Liver (tissue), 3 donors: Measurements from ENCODE around the gene ITPKA.

Experiments
- EGR1 ChIP-seq, 2 donors: IDR thresholded peaks; 2 replicates each; pipeline ENCODE4 v1.6.1; 2016 to 2018; ENCODE audit warnings: antibody characterized with exemption in 2 of 2, low read depth in 2 of 2
- RAD21 ChIP-seq, 2 donors: IDR thresholded peaks; 2 replicates each; pipeline ENCODE4 v1.6.1; 2016; ENCODE audit warnings: antibody characterized with exemption in 2 of 2, mild to moderate bottlenecking in 2 of 2
- RXRA ChIP-seq, 2 donors: IDR thresholded peaks; 2 replicates each; pipeline ENCODE4 v1.6.1; 2017 to 2018; ENCODE audit warnings: antibody characterized with exemption in 2 of 2, mild to moderate bottlenecking in 1 of 2
- SP1 ChIP-seq: IDR thresholded peaks from 2 replicates; pipeline ENCODE4 v1.6.1; 2018; ENCODE audit warnings: antibody characterized with exemption, mild to moderate bottlenecking
- YY1 ChIP-seq: IDR thresholded peaks from 2 replicates; pipeline ENCODE4 v1.6.1; 2016; ENCODE audit warnings: antibody characterized with exemption, mild to moderate bottlenecking
- TF ChIP-seq, protein P1 (sequence below): IDR thresholded peaks from 2 replicates; pipeline ENCODE4 v1.6.1; 2016; ENCODE audit warnings: antibody characterized with exemption
- TF ChIP-seq, protein P2 (sequence below): fragments of 150-350 bp; IDR thresholded peaks from 2 replicates; pipeline ENCODE4 v1.5.1; 2017; ENCODE audit warnings: improper control_type of control experiment, low read depth, low read length; ENCODE audit not compliant: missing input control
- TF ChIP-seq, protein P3 (sequence below): IDR thresholded peaks from 2 replicates; pipeline ENCODE4 v1.6.1; 2016; ENCODE audit warnings: antibody characterized with exemption
- donor health status: healthy.
- donor health status: healthy.

DNA sequence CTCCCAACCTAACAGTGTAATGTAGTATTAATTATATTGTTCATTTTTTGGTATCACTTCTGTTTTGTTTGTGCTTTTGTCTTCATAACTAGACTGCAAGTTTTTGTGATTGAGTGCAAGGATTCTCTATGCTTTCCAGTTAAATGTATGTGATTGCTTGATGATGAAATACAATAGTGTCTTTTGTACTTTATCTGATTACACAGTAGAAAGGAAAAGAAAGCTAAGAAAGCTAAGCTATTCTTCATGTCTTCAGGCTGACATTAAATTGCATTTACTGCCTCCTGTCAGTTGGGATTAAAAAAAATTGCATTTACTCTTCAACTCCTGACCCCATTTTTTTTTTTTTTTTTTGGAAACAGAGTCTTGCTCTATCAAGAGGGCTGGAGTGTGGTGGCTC lies 48.3 kb upstream of the ITPKA start:
- no peak for TF ChIP-seq EGR1 (IDR thresholded peaks at IDR 0.05; ENCODE audit: low read depth in 2 of 2)
- TF ChIP-seq, protein P1, sequence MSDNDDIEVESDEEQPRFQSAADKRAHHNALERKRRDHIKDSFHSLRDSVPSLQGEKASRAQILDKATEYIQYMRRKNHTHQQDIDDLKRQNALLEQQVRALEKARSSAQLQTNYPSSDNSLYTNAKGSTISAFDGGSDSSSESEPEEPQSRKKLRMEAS = no peak
- TF ChIP-seq, protein P2, sequence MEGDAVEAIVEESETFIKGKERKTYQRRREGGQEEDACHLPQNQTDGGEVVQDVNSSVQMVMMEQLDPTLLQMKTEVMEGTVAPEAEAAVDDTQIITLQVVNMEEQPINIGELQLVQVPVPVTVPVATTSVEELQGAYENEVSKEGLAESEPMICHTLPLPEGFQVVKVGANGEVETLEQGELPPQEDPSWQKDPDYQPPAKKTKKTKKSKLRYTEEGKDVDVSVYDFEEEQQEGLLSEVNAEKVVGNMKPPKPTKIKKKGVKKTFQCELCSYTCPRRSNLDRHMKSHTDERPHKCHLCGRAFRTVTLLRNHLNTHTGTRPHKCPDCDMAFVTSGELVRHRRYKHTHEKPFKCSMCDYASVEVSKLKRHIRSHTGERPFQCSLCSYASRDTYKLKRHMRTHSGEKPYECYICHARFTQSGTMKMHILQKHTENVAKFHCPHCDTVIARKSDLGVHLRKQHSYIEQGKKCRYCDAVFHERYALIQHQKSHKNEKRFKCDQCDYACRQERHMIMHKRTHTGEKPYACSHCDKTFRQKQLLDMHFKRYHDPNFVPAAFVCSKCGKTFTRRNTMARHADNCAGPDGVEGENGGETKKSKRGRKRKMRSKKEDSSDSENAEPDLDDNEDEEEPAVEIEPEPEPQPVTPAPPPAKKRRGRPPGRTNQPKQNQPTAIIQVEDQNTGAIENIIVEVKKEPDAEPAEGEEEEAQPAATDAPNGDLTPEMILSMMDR = no peak
- TF ChIP-seq SP1 = no peak
- no peak for TF ChIP-seq RXRA (IDR thresholded peaks at IDR 0.05)
- TF ChIP-seq, protein P3, sequence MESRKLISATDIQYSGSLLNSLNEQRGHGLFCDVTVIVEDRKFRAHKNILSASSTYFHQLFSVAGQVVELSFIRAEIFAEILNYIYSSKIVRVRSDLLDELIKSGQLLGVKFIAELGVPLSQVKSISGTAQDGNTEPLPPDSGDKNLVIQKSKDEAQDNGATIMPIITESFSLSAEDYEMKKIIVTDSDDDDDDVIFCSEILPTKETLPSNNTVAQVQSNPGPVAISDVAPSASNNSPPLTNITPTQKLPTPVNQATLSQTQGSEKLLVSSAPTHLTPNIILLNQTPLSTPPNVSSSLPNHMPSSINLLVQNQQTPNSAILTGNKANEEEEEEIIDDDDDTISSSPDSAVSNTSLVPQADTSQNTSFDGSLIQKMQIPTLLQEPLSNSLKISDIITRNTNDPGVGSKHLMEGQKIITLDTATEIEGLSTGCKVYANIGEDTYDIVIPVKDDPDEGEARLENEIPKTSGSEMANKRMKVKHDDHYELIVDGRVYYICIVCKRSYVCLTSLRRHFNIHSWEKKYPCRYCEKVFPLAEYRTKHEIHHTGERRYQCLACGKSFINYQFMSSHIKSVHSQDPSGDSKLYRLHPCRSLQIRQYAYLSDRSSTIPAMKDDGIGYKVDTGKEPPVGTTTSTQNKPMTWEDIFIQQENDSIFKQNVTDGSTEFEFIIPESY = no peak
- TF ChIP-seq YY1 = no peak
- no peak for TF ChIP-seq RAD21 (IDR thresholded peaks at IDR 0.05)
